Measurements from ENCODE around the gene SBNO2. TPM values are rescaled to one million over a fixed set of nuclear protein-coding genes. Genes with fewer than 3 reads are reported as not detected.

Gene SBNO2
- total RNA-seq, 4 donors from 2014 or later = 22.2 to 49.8 (median 30.9) TPM

DNA sequence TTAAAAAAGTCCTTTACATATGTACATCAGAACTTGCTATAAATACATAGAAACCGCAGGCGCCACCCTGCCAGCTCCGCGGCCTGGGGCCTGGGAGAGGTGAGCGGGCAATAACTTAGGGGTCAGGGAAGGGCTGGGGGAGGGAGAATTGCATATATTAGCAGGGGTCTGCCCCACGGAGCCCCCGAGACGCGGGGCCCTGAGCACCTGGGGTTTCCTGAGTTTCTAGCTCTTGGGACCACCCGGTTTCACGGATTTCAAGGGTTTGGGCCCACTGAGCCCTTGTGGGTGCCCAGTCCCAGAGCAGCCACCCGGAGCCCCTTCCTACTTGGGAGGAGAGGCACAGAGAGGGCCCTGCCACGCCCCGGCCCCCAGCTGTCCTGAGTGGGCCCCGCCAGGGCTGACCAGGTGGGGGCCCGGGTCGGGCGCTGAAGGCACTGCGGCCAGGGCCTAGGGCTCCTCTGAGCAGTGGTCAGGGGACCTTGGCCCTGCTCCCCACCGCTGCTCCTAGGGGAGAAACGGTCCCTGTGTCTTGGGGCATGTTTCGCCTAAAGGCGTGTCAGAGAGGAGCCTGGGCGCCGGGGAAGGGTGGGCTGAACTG is 66.3 kb downstream of the SBNO2 start:
- intact Hi-C loops (cut with DNase I; ENCODE audit: low total_unique reads) (loop anchor here (10.0 kb wide), 1 partner anchor 957 kb away; no protein-coding TSS in a partner anchor), in situ Hi-C loops (cut with MboI; ENCODE audit: low sequenced_read_pairs in 4 of 4) (no loop called here)
- Histone ChIP-seq H3K9me3 (no peaks in the 10 kb centered on the region), H3K27ac (peak overlapping the region in 1 of 4 donors; percentile 2), H3K4me1 (peaks cover 16 to 26% of the 10 kb centered on the region in 2 donors), H3K4me3 (no peak overlapping the region), H3K36me3 (peaks cover 0 to 22% of the 10 kb centered on the region in 2 donors), H3K27me3 (no peaks in the 10 kb centered on the region)
- DNase-seq (no peak), ATAC-seq (no peak)
- TF ChIP-seq, protein P1, sequence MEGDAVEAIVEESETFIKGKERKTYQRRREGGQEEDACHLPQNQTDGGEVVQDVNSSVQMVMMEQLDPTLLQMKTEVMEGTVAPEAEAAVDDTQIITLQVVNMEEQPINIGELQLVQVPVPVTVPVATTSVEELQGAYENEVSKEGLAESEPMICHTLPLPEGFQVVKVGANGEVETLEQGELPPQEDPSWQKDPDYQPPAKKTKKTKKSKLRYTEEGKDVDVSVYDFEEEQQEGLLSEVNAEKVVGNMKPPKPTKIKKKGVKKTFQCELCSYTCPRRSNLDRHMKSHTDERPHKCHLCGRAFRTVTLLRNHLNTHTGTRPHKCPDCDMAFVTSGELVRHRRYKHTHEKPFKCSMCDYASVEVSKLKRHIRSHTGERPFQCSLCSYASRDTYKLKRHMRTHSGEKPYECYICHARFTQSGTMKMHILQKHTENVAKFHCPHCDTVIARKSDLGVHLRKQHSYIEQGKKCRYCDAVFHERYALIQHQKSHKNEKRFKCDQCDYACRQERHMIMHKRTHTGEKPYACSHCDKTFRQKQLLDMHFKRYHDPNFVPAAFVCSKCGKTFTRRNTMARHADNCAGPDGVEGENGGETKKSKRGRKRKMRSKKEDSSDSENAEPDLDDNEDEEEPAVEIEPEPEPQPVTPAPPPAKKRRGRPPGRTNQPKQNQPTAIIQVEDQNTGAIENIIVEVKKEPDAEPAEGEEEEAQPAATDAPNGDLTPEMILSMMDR (IDR thresholded peaks at IDR 0.05 in 4 of 5, conservative IDR thresholded peaks at IDR 0.05 in 1 of 5) = no peak
- no peak for TF ChIP-seq POLR2A (IDR thresholded peaks at IDR 0.05)

DNA sequence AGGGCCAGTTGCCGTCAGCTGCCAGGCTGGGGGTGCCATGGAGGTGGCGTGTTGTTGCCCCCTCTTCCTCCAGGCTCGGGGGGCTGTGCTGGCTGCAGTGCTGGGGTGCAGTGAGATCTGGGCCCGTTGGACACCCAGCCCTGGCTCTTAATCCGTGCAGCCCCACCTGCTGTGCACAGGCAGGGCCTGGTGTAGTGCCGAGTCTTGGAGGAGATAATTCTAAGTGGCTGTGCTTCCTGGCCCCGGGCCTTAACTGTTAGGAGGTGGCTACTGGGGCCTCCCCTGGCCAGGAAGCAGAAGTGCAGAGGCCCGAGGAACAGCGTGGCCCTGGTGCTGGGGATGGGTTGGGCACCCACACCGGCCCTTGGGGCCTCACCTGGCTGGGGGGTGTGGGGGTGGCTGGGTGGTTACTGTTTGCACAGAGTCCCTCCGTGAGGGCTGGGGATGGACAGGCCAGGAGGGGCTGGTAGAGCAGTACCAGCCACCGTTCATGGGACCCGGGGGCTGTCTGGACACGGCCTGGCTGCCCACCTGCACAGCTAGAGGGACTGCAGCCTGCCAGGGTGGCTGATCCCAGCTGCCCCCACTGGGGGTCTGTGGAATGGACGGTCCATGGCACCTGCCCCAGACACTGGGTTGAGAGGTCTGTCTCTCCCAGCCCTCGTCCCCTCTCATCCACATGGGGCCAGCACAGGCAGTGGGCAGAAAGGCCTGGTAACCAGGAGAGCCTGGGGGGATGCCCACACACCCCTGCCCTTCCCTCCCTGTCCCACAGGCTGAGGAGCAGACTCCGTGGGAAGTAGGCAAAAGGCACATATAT is 67.0 kb downstream of the SBNO2 start:
- Histone ChIP-seq H3K27ac (peak overlapping the region in 3 of 4 donors; percentile 2 to 95 (median 15)), H3K9me3 (no peaks in the 10 kb centered on the region), H3K4me3 (no peak overlapping the region), H3K36me3 (peaks cover 0 to 22% of the 10 kb centered on the region in 2 donors), H3K4me1 (peaks cover 23 to 32% of the 10 kb centered on the region in 2 donors), H3K27me3 (no peaks in the 10 kb centered on the region)
- TF ChIP-seq, protein P1 (IDR thresholded peaks at IDR 0.05 in 4 of 5, conservative IDR thresholded peaks at IDR 0.05 in 1 of 5) = no peak
- no peak for TF ChIP-seq POLR2A (IDR thresholded peaks at IDR 0.05)
- in situ Hi-C loops (cut with MboI; ENCODE audit: low sequenced_read_pairs in 4 of 4) = no loop called here
- no peak for ATAC-seq
- DNase-seq = no peak
- intact Hi-C loops (cut with DNase I; ENCODE audit: low total_unique reads) = loop anchor here (10.0 kb wide), 1 partner anchor 958 kb away; no protein-coding TSS in a partner anchor

DNA sequence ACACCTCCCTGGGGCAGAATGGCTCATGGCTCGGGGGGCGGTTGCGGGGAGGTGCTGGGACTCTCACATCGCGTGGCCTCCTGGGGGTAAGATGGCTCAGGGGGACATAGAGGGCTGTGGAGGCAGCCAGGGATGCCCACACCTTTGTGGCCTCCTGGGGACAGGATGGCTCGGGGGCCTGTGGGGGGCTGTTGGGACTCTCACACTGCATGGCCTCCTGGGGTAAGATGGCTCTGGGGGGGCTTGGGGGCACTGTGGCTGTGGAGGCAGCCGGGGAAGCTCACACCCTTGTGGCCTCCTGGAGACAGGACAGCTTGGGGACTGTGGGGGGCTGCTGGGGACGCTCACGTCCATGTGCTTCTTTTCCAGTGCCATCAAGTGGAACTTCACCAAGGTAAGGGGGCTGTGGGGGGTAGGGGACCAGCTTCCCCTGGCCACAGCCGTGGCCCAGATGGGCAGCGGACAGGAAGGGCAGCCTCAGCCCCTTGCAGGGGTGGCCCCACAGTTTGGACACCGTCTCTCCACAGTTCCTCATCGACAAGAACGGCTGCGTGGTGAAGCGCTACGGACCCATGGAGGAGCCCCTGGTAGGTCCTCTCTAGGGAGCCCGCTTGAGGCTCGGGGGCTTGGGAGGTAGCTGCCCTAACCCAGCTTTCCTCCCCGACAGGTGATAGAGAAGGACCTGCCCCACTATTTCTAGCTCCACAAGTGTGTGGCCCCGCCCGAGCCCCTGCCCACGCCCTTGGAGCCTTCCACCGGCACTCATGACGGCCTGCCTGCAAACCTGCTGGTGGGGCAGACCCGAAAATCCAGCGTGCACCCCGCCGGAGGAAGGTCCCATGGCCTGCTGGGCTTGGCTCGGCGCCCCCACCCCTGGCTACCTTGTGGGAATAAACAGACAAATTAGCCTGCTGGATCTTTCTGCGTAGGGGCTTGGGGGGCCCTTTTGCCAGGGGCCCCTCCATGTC is 67.9 kb downstream of the SBNO2 start:
- Histone ChIP-seq H3K36me3 (peaks cover 0 to 22% of the 10 kb centered on the region in 2 donors), H3K4me1 (peaks cover 32 to 34% of the 10 kb centered on the region in 2 donors)
- in situ Hi-C loops (cut with MboI; ENCODE audit: low sequenced_read_pairs in 4 of 4) = no loop called here

More for the DNA sequence above, 67.9 kb downstream of the SBNO2 start:
- H3K4me3 ChIP-seq = peak overlapping the region in 1 of 4 donors; percentile 69
- intact Hi-C loops (cut with DNase I; ENCODE audit: low total_unique reads) = loop anchor here (2.0 to 10.0 kb wide), 2 partner anchors 135 to 959 kb away; partner anchors contain the start of gene ATP5F1D
- TF ChIP-seq, protein P1 (IDR thresholded peaks at IDR 0.05 in 4 of 5, conservative IDR thresholded peaks at IDR 0.05 in 1 of 5) = no peak
- no peak for TF ChIP-seq POLR2A (IDR thresholded peaks at IDR 0.05)
- H3K27me3 ChIP-seq = no peaks in the 10 kb centered on the region
- no peaks in the 10 kb centered on the region for H3K9me3 ChIP-seq
- DNase-seq (no peak), ATAC-seq (no peak)
- H3K27ac ChIP-seq = peak overlapping the region in 3 of 4 donors; percentile 15 to 100 (median 95)
